GM12892 (cell line): ENCODE data around the gene RPTN.

Experiments used
- POLR2A ChIP-seq: IDR thresholded peaks from 2 replicates; pipeline ENCODE4 v1.6.1; 2011; ENCODE audit warnings: low read depth, low read length, control low read depth
- POLR2AphosphoS5 ChIP-seq: IDR thresholded peaks from 2 replicates; pipeline ENCODE4 v1.6.1; 2011; ENCODE audit warnings: low read depth, low read length, control low read depth
- TAF1 ChIP-seq: IDR thresholded peaks from 2 replicates; pipeline ENCODE4 v1.6.1; 2011; ENCODE audit warnings: low read depth, mild to moderate bottlenecking, control low read depth, low read length, borderline replicate concordance

DNA sequence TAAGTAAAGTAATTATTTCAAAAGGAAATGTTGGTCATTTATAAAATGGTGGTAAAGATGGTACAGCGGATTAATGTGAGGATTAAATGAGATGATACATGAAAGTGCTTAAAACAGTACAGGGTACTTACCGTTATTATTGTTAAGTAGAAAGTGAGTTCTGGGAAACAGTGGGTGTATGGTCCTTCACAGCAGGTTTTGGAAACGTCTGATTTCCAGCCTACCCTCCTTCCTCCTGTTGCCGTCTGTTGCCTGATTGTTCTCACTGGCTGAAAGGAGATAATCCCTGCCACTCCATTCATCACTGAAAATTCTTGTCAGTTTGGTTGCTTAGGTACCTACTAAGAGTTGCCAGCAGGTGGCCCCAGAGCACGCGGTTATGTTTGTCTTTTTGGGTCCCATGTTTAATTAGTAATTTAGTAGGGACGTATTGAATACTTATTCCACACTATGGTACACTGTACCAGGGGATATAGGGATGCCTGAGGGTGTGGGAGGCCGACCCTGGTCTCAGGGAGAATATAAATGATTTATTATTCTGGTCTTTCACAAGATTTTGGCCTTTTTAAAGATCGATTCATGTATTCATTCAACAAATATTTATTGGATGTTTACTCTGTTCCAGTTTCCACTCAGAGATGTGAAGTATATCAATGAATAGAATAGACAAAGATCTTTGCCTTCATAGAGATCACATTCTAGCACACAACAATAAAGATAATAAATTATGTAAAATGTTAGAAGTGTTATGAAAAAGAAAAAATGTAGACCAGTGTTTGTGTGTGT, 30.8 kb upstream of the RPTN start:
- TF ChIP-seq TAF1 (no peak), POLR2A (no peak), POLR2AphosphoS5 (no peak)
